Measurements from ENCODE around the gene GPD2. TPM values are rescaled to one million over a fixed set of nuclear protein-coding genes. Genes with fewer than 3 reads are reported as not detected.

The GPD2 gene
- 10 to 100 TPM in 9 of 10 donors, 1 to 10 TPM in 1; 9.1 to 13.5 (median 11.5) TPM for polyA plus RNA-seq (ENCODE audit: insufficient read length in 10 of 10)
- long read RNA-seq, donor 1 = 0 reads
- long read RNA-seq, donor 2, full-length matches to known transcripts = 2 of 10 reads
- long read RNA-seq, donor 2, partial matches to known transcripts = 8 of 10 reads
- long read RNA-seq, donor 2, other reads (novel, unspliced or antisense) = 0 of 10 reads
- long read RNA-seq, donor 3 = 0 reads
- long read RNA-seq, donor 4 = 0 reads
- long read RNA-seq, donor 5, full-length matches to known transcripts = 2 of 2 reads
- long read RNA-seq, donor 5, partial matches to known transcripts = 0 of 2 reads
- long read RNA-seq, donor 5, other reads (novel, unspliced or antisense) = 0 of 2 reads
- long read RNA-seq, donor 6 = 0 reads
- long read RNA-seq, donor 7, partial matches to known transcripts = 0 of 1 reads
- long read RNA-seq, donor 7, other reads (novel, unspliced or antisense) = 0 of 1 reads
- long read RNA-seq, donor 8, partial matches to known transcripts = 0 of 1 reads
- long read RNA-seq, donor 8, other reads (novel, unspliced or antisense) = 0 of 1 reads
- long read RNA-seq, donor 9 = 0 reads

- peak; percentile 85 to 96 (median 93) for DNase-seq
Measured at GRCh38 chr2:156435718-156436496, at the start of gene GPD2. Gene GPD2, plus strand, starts transcription at chr2:156436379. Its CDS starts 39,727 bp downstream, at chr2:156476106.

GRCh38 chr2:156394033-156394741 lies 42.0 kb upstream of the GPD2 start:
- DNase-seq = no peak

- no peak for DNase-seq
Measured at GRCh38 chr2:156396126-156396525, 40.1 kb upstream of the GPD2 start.

- no peak for DNase-seq
Measured at GRCh38 chr2:156397229-156397628, 39.0 kb upstream of the GPD2 start.

GRCh38 chr2:156398176-156398575 lies 38.0 kb upstream of the GPD2 start:
- DNase-seq = no peak

- no peak for DNase-seq
Measured at GRCh38 chr2:156399224-156399949, 36.8 kb upstream of the GPD2 start.

GRCh38 chr2:156399950-156400705 lies 36.1 kb upstream of the GPD2 start:
- DNase-seq = peak in 2 of 3 donors; percentile 91 to 94

GRCh38 chr2:156400706-156401678 lies 35.2 kb upstream of the GPD2 start:
- peak; percentile 81 to 87 (median 87) for DNase-seq

GRCh38 chr2:156401861-156402260 lies 34.3 kb upstream of the GPD2 start:
- DNase-seq = no peak

GRCh38 chr2:156405586-156405985 lies 30.6 kb upstream of the GPD2 start:
- no peak for DNase-seq

- no peak for DNase-seq
Measured at GRCh38 chr2:156411835-156412234, 24.3 kb upstream of the GPD2 start.

GRCh38 chr2:156421851-156422250 lies 14.3 kb upstream of the GPD2 start:
- no peak for DNase-seq

- DNase-seq = no peak
Measured at GRCh38 chr2:156423674-156424282, 12.4 kb upstream of the GPD2 start.

- no peak for DNase-seq
Measured at GRCh38 chr2:156427074-156427473, 9.1 kb upstream of the GPD2 start.

- no peak for DNase-seq
Measured at GRCh38 chr2:156429211-156429610, 7.0 kb upstream of the GPD2 start.

GRCh38 chr2:156430236-156430979 lies 5.8 kb upstream of the GPD2 start:
- no peak for DNase-seq

GRCh38 chr2:156430980-156431358 lies 5.2 kb upstream of the GPD2 start:
- peak in 1 of 3 donors; percentile 13 for DNase-seq

All from muscle of back (tissue), 13 donors.